PC-9 (cell line): ENCODE results near the gene PARN.

Experiments
- EZH2 ChIP-seq: fragments of 200-600 bp; sonication (generic); IDR thresholded peaks from 2 replicates; pipeline ENCODE4 v1.8.0; 2017; ENCODE audit warnings: antibody characterized with exemption, low read depth
- TF ChIP-seq, protein P1 (sequence below): fragments of 200-600 bp; sonication (generic); conservative IDR thresholded peaks from 2 replicates; pipeline ENCODE4 v1.6.1; 2017; ENCODE audit warnings: mixed run types, antibody characterized with exemption, mild to moderate bottlenecking, moderate library complexity

DNA sequence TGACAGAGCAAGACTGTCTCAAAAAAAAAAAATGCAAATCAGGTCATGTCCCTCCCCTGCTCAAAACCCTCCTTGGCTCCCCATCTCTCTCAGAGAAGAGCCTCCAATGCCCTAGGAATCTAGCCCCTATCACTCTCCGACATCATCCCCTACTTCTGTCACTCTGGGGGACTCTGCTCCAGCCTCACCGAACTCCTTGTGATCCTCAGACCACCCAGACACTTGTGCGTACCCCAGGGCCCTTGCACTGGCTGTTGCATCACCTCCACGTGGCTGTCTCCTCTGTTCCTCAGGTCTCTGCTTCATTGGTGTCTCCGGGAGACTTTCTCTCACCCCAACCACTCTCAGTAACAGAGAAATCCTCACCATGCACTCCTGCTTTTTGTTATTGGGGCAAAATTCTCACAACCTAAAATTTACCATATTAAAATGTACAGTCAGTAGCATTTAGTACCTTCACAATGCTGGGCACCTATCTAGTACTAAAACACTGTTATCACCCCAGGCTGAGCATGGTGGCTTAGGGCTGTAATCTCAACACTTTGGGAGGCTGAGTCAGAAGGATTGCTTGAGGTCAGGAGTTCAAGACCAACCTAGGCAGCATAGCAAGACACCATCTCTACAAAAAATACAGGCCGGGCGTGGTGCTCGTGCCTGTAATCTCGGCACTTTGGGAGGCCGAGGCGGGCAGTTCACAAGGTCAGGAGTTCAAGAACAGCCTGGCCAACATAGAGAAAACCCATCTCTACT, 48.9 kb upstream of the PARN start:
- TF ChIP-seq, protein P1, sequence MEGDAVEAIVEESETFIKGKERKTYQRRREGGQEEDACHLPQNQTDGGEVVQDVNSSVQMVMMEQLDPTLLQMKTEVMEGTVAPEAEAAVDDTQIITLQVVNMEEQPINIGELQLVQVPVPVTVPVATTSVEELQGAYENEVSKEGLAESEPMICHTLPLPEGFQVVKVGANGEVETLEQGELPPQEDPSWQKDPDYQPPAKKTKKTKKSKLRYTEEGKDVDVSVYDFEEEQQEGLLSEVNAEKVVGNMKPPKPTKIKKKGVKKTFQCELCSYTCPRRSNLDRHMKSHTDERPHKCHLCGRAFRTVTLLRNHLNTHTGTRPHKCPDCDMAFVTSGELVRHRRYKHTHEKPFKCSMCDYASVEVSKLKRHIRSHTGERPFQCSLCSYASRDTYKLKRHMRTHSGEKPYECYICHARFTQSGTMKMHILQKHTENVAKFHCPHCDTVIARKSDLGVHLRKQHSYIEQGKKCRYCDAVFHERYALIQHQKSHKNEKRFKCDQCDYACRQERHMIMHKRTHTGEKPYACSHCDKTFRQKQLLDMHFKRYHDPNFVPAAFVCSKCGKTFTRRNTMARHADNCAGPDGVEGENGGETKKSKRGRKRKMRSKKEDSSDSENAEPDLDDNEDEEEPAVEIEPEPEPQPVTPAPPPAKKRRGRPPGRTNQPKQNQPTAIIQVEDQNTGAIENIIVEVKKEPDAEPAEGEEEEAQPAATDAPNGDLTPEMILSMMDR = no peak
- TF ChIP-seq EZH2 = no peak
